Heart right ventricle (tissue), 16 donors: Measurements from ENCODE around the gene ISM2. TPM values are rescaled to one million over a fixed set of nuclear protein-coding genes. Genes with fewer than 3 reads are reported as not detected.

Source experiments
- ATAC-seq, 8 donors: fragments of 200-7000 bp; cut with Tn5 transposase; one replicate each; pipeline ENCODE4 v1.9.1; 2020; ENCODE audit warnings: mild to moderate bottlenecking in 8 of 8, moderate library complexity in 8 of 8, moderate number of reproducible peaks in 1 of 8
- DNase-seq, 2 donors: peaks; one replicate each; pipeline ENCODE4 v3.0.0-alpha.2; 2020
- H3K27ac ChIP-seq, 10 donors: fragments of 200-600 bp; sonication (generic) in 2 of 10; one replicate each; pipeline versions ENCODE4 v1.5.0 to v1.8.0; 2020 to 2022; ENCODE audit warnings: mild to moderate bottlenecking in 3 of 10
- H3K27me3 ChIP-seq, 7 donors: fragments of 200-600 bp; one replicate each; pipeline ENCODE4 v1.8.0; 2021 to 2022; ENCODE audit warnings: mild to moderate bottlenecking in 2 of 7
- H3K36me3 ChIP-seq, 9 donors: fragments of 200-600 bp; sonication (generic) in 1 of 9; one replicate each; pipeline versions ENCODE4 v1.5.0 to v1.8.0; 2020 to 2022; ENCODE audit warnings: mild to moderate bottlenecking in 2 of 9
- H3K4me1 ChIP-seq, 9 donors: fragments of 200-600 bp; sonication (generic) in 1 of 9; one replicate each; pipeline versions ENCODE4 v1.5.0 to v1.8.0; 2020 to 2022; ENCODE audit warnings: mild to moderate bottlenecking in 4 of 9
- H3K4me3 ChIP-seq, 10 donors: fragments of 200-600 bp; sonication (generic) in 2 of 10; one replicate each; pipeline versions ENCODE4 v1.5.0 to v1.8.0; 2020 to 2022; ENCODE audit warnings: mild to moderate bottlenecking in 7 of 10, moderate library complexity in 2 of 10
- H3K9me3 ChIP-seq, 11 donors: fragments of 200-600 bp in 10 of 11; sonication (generic) in 2 of 11; one replicate each; pipeline versions ENCODE4 v1.5.0 to v1.8.0; 2013 to 2022; ENCODE audit warnings: mild to moderate bottlenecking in 2 of 11, control low read depth in 1 of 11, moderate library complexity in 1 of 11
- CTCF ChIP-seq, 9 donors: fragments of 200-600 bp; sonication (generic) in 2 of 9; IDR thresholded peaks; one replicate each; pipeline versions ENCODE4 v1.5.0 to v1.8.0; 2021 to 2022; ENCODE audit warnings: antibody characterized with exemption in 9 of 9, mild to moderate bottlenecking in 5 of 9, moderate library complexity in 1 of 9
- WGBS, 2 donors: extraction: QIAGEN DNeasy Blood & Tissue Kit; methylation state at CpG; one replicate each; pipeline ENCODE4 v1.1.7; 2013; ENCODE audit warnings: inconsistent platforms in 1 of 2; 5-methylcytosine and 5-hydroxymethylcytosine counted together
- intact Hi-C, 10 donors: fragments of 100-400 bp; cut with DNase I; formaldehyde crosslinking; loops; one replicate each; pipeline versions ENCODE4 v1.11.1 to v1.14.2; 2022
- polyA plus RNA-seq, 2 donors: library from polyadenylated mRNA; stranded (reverse); fragments of 200-250 nt; gene quantifications; one replicate each; pipeline ENCODE4 v1.2.3, GENCODE V29; 2013
- total RNA-seq, 10 donors: library from RNA; stranded (reverse); fragmentation: NEBNext Ultra II Directional in 3 of 10; extraction: Animal tissue kit (Norgen Biotek cat#: 25700) in 3 of 10; gene quantifications; one replicate each; pipeline versions ENCODE4 v1.2.1 to v1.2.4, GENCODE V29; 2021 to 2023
- donor health status: Arrhythmogenic right ventricular cardiomyopathy.
- donor health status: ischemic (EF 13 %, LVEDD 7.1; RV severe dilation, severe dysfunction).
- donor health status: healthy with polysubstance abuse.
- donor health status: DM: no; HTN: yes; CAD: no.
- donor health status: DM: no; HTN: no; CAD: no.
- donor health status: ischemic (EF 25% LVEDD 6.9; RV normal size, moderate dysfunction).
- donor health status: ischemic (EF 25% LVEDD 5.7; RV mildly dilated, moderate dysfunction).
- donor health status: healthy.
- donor health status: DM: yes; HTN: yes; CAD: no.
- donor health status: Ischemic cardiomyopathy.
- donor health status: ischemic (EF 35%, LVEDD 5.7; RV mildly dilated, moderate dysfunction).
- donor health status: nonischemic (EF 11% LVEDD 7.7; RV severe dilation, severe dysfunction).
- donor health status: DM: yes; HTN: yes; CAD: no.
- donor health status: PGD.
- donor health status: ischemic (EF 29% LVEDD 5.4; RV normal size, mild dysfunction).
- donor health status: nonischemic (EF 23%, LVEDD 6.1; RV moderate dilation, normal function).

Gene ISM2
- total and polyA plus RNA-seq, 12 donors = not detected

- Histone ChIP-seq H3K9me3 (peaks cover 0 to 14% (median 5%) of the 10 kb centered on the region in 11 donors), H3K36me3 (peaks cover 0 to 67% (median 22%) of the 10 kb centered on the region in 9 donors), H3K4me1 (no peaks in the 10 kb centered on the region), H3K4me3 (no peak overlapping the region), H3K27me3 (no peaks in the 10 kb centered on the region), H3K27ac (no peak overlapping the region)
- intact Hi-C loops = loop anchor here in 1 of 10 donors (2.0 kb wide), 1 partner anchor 31 kb away; no protein-coding TSS in a partner anchor
- no peak for TF ChIP-seq CTCF (IDR thresholded peaks at IDR 0.05)
- no peak for DNase-seq
- ATAC-seq = no peak
- 98 to 100% methylated on average over 3 of the region's 3 CpGs for WGBS, 2 donors
Observed at GRCh38 chr14:77507762-77508161, 9.1 kb upstream of the ISM2 start.

GRCh38 chr14:77505031-77505430 is 6.4 kb upstream of the ISM2 start:
- ATAC-seq (no peak), DNase-seq (no peak)
- no peak for TF ChIP-seq CTCF (IDR thresholded peaks at IDR 0.05)
- H3K27ac ChIP-seq = no peak overlapping the region
- WGBS, 2 donors = 71 to 80% methylated on average over 4 of the region's 4 CpGs
- H3K36me3 ChIP-seq = peaks cover 0 to 40% (median 7%) of the 10 kb centered on the region in 9 donors
- H3K4me1 ChIP-seq = no peaks in the 10 kb centered on the region
- H3K9me3 ChIP-seq = peaks cover 0 to 14% (median 5%) of the 10 kb centered on the region in 11 donors
- peaks cover 0 to 13% (median 3%) of the 10 kb centered on the region in 7 donors for H3K27me3 ChIP-seq
- intact Hi-C loops = no loop called here
- H3K4me3 ChIP-seq = no peak overlapping the region

- WGBS, 2 donors = 96% methylated on average over 5 of the region's 5 CpGs
- intact Hi-C loops = no loop called here
Observed at GRCh38 chr14:77503138-77503537, 4.5 kb upstream of the ISM2 start.

GRCh38 chr14:77502109-77502782 is 3.6 kb upstream of the ISM2 start:
- H3K36me3 ChIP-seq = peaks cover 0 to 13% (median 0%) of the 10 kb centered on the region in 9 donors
- intact Hi-C loops = no loop called here
- ATAC-seq (no peak), DNase-seq (no peak)
- H3K4me1 ChIP-seq = peaks cover 4 to 16% (median 11%) of the 10 kb centered on the region in 9 donors
- H3K27ac ChIP-seq = no peak overlapping the region
- no peak overlapping the region for H3K4me3 ChIP-seq
- peaks cover 0 to 14% (median 5%) of the 10 kb centered on the region in 11 donors for H3K9me3 ChIP-seq
- WGBS, 2 donors = 79 to 83% methylated on average over 11 of the region's 11 CpGs
- TF ChIP-seq CTCF (IDR thresholded peaks at IDR 0.05) = no peak
- peaks cover 12 to 40% (median 29%) of the 10 kb centered on the region in 7 donors for H3K27me3 ChIP-seq

More at GRCh38 chr14:77503138-77503537, 4.5 kb upstream of the ISM2 start:
- no peak for ATAC-seq
- H3K9me3 ChIP-seq = peaks cover 0 to 14% (median 5%) of the 10 kb centered on the region in 11 donors
- TF ChIP-seq CTCF (IDR thresholded peaks at IDR 0.05) = no peak
- H3K4me3 ChIP-seq = no peak overlapping the region
- H3K27me3 ChIP-seq = peaks cover 10 to 32% (median 22%) of the 10 kb centered on the region in 7 donors
- no peak for DNase-seq
- H3K27ac ChIP-seq = no peak overlapping the region
- peaks cover 0 to 22% (median 7%) of the 10 kb centered on the region in 9 donors for H3K36me3 ChIP-seq
- peaks cover 3 to 12% (median 7%) of the 10 kb centered on the region in 9 donors for H3K4me1 ChIP-seq
